Measurements from ENCODE around the gene SQSTM1. TPM values are rescaled to one million over a fixed set of nuclear protein-coding genes. Genes with fewer than 3 reads are reported as not detected.

The SQSTM1 gene
- total RNA-seq, 1 experiment from 2014 or later: 985 TPM

DNA sequence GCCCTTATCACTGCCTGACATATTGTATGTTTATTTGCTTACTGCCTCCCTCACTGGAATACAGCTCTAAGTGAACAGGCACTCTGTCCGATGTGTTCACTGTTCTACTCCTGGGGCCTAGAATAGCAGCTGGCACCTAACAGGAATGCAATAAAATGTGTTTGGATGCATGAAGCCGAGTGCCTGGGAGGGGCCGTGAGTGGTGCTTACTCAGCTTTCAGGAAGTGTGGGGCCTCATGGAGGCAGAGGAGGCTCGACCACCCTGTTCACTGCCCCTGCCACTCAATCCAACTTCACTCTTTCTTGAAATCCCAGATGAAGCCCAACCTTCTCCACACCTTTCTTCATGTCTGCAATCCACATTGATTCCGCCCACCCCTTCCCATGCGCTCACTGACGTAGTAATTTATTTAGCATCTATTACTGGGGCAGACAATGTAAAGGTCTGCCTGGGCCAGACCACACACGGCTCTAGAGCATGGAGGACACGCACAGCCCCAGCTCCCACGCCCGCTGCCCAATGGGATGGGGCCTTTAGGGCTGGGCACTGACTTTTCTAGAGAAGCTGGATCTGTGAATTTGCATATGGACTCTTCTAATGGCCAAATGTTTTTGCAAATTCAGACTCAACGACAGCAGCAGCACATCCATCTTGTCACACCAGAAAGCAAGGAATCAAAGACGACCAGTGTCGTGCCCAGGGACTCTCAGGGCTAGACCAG is 65.6 kb downstream of the SQSTM1 start:
- Histone ChIP-seq H3K27me3 (ENCODE audit: control insufficient read depth, insufficient read depth, low read length) (no peaks in the 10 kb centered on the region), H3K36me3 (ENCODE audit: control insufficient read depth, insufficient read depth, low read length) (peaks cover 14% of the 10 kb centered on the region), H3K4me3 (ENCODE audit: low read depth in 2 of 2, low read length in 2 of 2) (no peak overlapping the region), H3K9me3 (ENCODE audit: control insufficient read depth, insufficient read depth, low read depth, low read length) (peaks cover 18% of the 10 kb centered on the region), H3K27ac (ENCODE audit: low read length) (no peak overlapping the region), H3K4me1 (ENCODE audit: control insufficient read depth, insufficient read depth, low read length) (no peaks in the 10 kb centered on the region)
- ChIA-PET CTCF (no interaction called here), POLR2A (no interaction called here)
- intact Hi-C loops (cut with micrococcal nuclease; ENCODE audit: unreplicated experiment) (no loop called here), in situ Hi-C loops (cut with HindIII; ENCODE audit: low pct_unique_long_range_greater_than_20kb, low sequenced_read_pairs) (no loop called here)
- no TSS peak for BruUV-seq (replicated peaks)
- no peak for DNase-seq (ENCODE audit: low read depth, low spot score)
- ATAC-seq: no peak
- TF ChIP-seq, protein P1, sequence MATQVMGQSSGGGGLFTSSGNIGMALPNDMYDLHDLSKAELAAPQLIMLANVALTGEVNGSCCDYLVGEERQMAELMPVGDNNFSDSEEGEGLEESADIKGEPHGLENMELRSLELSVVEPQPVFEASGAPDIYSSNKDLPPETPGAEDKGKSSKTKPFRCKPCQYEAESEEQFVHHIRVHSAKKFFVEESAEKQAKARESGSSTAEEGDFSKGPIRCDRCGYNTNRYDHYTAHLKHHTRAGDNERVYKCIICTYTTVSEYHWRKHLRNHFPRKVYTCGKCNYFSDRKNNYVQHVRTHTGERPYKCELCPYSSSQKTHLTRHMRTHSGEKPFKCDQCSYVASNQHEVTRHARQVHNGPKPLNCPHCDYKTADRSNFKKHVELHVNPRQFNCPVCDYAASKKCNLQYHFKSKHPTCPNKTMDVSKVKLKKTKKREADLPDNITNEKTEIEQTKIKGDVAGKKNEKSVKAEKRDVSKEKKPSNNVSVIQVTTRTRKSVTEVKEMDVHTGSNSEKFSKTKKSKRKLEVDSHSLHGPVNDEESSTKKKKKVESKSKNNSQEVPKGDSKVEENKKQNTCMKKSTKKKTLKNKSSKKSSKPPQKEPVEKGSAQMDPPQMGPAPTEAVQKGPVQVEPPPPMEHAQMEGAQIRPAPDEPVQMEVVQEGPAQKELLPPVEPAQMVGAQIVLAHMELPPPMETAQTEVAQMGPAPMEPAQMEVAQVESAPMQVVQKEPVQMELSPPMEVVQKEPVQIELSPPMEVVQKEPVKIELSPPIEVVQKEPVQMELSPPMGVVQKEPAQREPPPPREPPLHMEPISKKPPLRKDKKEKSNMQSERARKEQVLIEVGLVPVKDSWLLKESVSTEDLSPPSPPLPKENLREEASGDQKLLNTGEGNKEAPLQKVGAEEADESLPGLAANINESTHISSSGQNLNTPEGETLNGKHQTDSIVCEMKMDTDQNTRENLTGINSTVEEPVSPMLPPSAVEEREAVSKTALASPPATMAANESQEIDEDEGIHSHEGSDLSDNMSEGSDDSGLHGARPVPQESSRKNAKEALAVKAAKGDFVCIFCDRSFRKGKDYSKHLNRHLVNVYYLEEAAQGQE (IDR thresholded peaks at IDR 0.05; ENCODE audit: insufficient read depth in 1 of 2, low read depth in 2 of 2, low read length in 1 of 2): no peak
- no peak for TF ChIP-seq SIN3A (IDR thresholded peaks at IDR 0.05; ENCODE audit: borderline replicate concordance, insufficient read depth, low read depth, low read length)
- TF ChIP-seq, protein P2, sequence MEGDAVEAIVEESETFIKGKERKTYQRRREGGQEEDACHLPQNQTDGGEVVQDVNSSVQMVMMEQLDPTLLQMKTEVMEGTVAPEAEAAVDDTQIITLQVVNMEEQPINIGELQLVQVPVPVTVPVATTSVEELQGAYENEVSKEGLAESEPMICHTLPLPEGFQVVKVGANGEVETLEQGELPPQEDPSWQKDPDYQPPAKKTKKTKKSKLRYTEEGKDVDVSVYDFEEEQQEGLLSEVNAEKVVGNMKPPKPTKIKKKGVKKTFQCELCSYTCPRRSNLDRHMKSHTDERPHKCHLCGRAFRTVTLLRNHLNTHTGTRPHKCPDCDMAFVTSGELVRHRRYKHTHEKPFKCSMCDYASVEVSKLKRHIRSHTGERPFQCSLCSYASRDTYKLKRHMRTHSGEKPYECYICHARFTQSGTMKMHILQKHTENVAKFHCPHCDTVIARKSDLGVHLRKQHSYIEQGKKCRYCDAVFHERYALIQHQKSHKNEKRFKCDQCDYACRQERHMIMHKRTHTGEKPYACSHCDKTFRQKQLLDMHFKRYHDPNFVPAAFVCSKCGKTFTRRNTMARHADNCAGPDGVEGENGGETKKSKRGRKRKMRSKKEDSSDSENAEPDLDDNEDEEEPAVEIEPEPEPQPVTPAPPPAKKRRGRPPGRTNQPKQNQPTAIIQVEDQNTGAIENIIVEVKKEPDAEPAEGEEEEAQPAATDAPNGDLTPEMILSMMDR (IDR thresholded peaks at IDR 0.05): no peak
- TF ChIP-seq POLR2AphosphoS5 (IDR thresholded peaks at IDR 0.05; ENCODE audit: low read depth, low read length): no peak

DNA sequence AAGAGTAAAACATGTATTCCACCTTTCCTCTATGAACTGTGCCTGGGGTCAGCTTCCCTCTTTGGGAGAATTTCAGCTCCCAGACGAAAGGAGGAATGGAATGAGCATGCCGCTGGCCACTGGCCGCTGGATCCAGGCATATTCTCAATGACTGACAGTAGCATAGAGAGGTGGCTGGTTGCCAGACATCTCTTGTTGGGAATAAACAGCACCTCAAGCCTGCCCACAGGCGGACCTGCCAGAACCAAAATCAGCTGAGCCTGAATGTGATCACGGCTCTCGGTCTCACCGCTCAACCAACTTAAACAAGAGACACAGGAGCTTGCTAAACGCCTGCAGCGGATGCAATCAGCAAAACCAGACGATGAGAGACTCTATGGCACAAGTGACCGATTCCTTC is 66.4 kb downstream of the SQSTM1 start:
- CTCF ChIA-PET: no interaction called here
- in situ Hi-C loops (cut with HindIII; ENCODE audit: low pct_unique_long_range_greater_than_20kb, low sequenced_read_pairs): no loop called here

More for the DNA sequence above, 66.4 kb downstream of the SQSTM1 start:
- Histone ChIP-seq H3K9me3 (ENCODE audit: control insufficient read depth, insufficient read depth, low read depth, low read length) (peaks cover 18% of the 10 kb centered on the region), H3K4me1 (ENCODE audit: control insufficient read depth, insufficient read depth, low read length) (no peaks in the 10 kb centered on the region), H3K27me3 (ENCODE audit: control insufficient read depth, insufficient read depth, low read length) (no peaks in the 10 kb centered on the region), H3K36me3 (ENCODE audit: control insufficient read depth, insufficient read depth, low read length) (peaks cover 14% of the 10 kb centered on the region), H3K27ac (ENCODE audit: low read length) (no peak overlapping the region), H3K4me3 (ENCODE audit: low read depth in 2 of 2, low read length in 2 of 2) (no peak overlapping the region)
- DNase-seq (ENCODE audit: low read depth, low spot score) (no peak), ATAC-seq (no peak)
- BruUV-seq (replicated peaks): no TSS peak
- POLR2A ChIA-PET: no interaction called here
- TF ChIP-seq TCF7L2 (IDR thresholded peaks at IDR 0.05; ENCODE audit: low read depth, low read length): no peak
- TF ChIP-seq, protein P1 (IDR thresholded peaks at IDR 0.05; ENCODE audit: insufficient read depth in 1 of 2, low read depth in 2 of 2, low read length in 1 of 2): no peak
- TF ChIP-seq SIN3A (IDR thresholded peaks at IDR 0.05; ENCODE audit: borderline replicate concordance, insufficient read depth, low read depth, low read length): no peak
- no peak for TF ChIP-seq POLR2AphosphoS5 (IDR thresholded peaks at IDR 0.05; ENCODE audit: low read depth, low read length)
- TF ChIP-seq, protein P2 (IDR thresholded peaks at IDR 0.05): no peak
- intact Hi-C loops (cut with micrococcal nuclease; ENCODE audit: unreplicated experiment): no loop called here

All from Panc1 (cell line).